ENCODE measurements around the gene GCNA. TPM values are rescaled to one million over a fixed set of nuclear protein-coding genes. Genes with fewer than 3 reads are reported as not detected.

The GCNA gene
- total and polyA plus RNA-seq, 10 of the 15 experiments (the other 5 are each of a cell fraction or from before 2014, with no cell fraction given) = 0.37 to 1.6 (median 0.90) TPM

DNA sequence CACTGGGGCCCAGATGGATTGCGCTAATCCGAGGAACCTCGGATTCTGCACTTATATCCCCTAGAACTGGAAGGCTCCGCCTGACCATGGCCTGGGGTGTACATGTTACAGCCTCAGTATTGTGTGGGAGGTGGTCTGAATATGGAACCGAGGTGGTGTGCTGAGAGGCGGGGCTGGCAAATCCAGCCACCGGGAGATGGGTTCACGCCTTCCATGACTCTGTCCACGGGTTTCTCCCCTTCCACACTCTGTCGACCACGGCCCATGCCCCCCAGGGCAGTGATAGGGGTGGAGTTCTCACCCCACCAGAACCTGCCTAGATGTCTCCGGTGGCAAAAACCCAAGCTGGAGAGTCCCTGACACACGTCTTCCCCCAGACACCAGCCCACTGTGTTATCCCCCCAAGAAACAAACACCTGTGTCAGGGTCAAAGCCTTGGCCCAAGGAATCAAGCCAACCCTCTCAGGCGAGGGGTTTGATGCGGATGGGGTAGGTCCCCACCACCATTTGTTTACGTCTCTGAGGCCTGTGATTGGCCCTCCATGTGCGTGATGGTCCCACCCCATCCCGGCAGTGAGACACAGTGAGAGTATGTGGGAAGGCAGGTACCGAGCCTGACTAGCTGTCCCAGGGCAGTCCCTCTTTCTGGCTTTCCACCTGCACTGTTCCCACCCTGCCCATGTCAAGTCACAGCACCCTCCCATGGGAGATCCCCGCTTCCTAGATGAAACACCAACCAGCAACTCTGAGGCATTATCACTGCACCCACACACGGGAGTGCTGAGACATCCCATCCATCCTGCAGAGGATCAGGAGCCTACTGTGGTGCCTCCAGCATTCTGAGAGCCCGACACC lies 82.6 kb downstream of the GCNA start (continued):
- TF ChIP-seq SUPT20H (IDR thresholded peaks at IDR 0.05; ENCODE audit: borderline replicate concordance, control insufficient read depth, low read depth, low read length) = no peak
- TF ChIP-seq NR2C1 (IDR thresholded peaks at IDR 0.05) = no peak

DNA sequence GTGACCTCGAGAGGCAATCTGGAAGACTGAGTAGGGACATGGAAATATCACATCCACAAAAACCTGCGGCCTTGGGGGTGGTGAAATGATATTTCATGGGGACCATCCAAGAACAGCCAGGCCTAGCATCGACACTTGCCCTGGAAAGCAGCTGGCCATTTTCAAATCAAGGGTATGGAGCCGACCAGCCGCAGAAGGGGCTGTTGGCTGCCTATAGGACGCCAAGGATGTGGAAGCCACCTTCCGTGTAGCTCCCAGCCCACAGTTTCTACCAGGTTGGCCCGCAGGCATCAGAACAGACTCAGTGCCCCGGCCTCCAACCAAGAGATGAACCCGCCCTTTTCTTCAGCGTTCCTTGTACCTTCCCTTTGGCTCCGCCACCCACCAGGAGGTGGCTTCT lies 83.7 kb downstream of the GCNA start:
- 64% methylated on average over 12 of the region's 12 CpGs for WGBS (ENCODE audit: insufficient coverage, insufficient replicate concordance, low lambda C conversion rate, missing lambda C conversion rate)
- no peak overlapping the region for H2AFZ ChIP-seq (ENCODE audit: control insufficient read depth, low read depth, low read length)
- ATAC-seq (no peak), DNase-seq (ENCODE audit: low read depth, low spot score) (no peak), FAIRE-seq (no peak)
- POLR2A ChIA-PET = no interaction called here
- RAD21 ChIA-PET (ENCODE audit: unreplicated experiment) = no interaction called here
- intact Hi-C loops (cut with micrococcal nuclease; ENCODE audit: unreplicated experiment) = no loop called here
- H3K4me3 ChIP-seq = no peak overlapping the region
- H3K9ac ChIP-seq (ENCODE audit: control insufficient read depth, insufficient read depth, low read length) = no peak overlapping the region
- no peak overlapping the region for H3K27ac ChIP-seq (ENCODE audit: control insufficient read depth, insufficient read depth)
- CTCF ChIA-PET = no interaction called here
- H3K27me3 ChIP-seq (replicated peaks in 1 of 2; ENCODE audit: control insufficient read depth in 2 of 2, insufficient read depth in 2 of 2, low read length in 1 of 2) = no peaks in the 10 kb centered on the region
- H3K9me3 ChIP-seq (replicated peaks; ENCODE audit: control insufficient read depth, insufficient read depth, low read length) = no peaks in the 10 kb centered on the region
- BruUV-seq (replicated peaks) = no TSS peak
- H3K79me2 ChIP-seq (ENCODE audit: control insufficient read depth, insufficient read depth, low read length) = no peaks in the 10 kb centered on the region
- SMC1A ChIA-PET (ENCODE audit: uncharacterized antibody, unreplicated experiment) = no interaction called here
- H4K20me1 ChIP-seq (ENCODE audit: control insufficient read depth, insufficient read depth) = no peaks in the 10 kb centered on the region
- no peak overlapping the region for H3K4me2 ChIP-seq (ENCODE audit: control insufficient read depth, insufficient read depth)
- H3K4me1 ChIP-seq (ENCODE audit: control insufficient read depth, insufficient read depth, low read length) = peaks cover 5% of the 10 kb centered on the region
- H3K36me3 ChIP-seq (ENCODE audit: control insufficient read depth in 2 of 2, insufficient read depth in 2 of 2, low read length in 1 of 2) = no peaks in the 10 kb centered on the region
- in situ Hi-C loops (cut with MboI) = loop anchor here (25.0 kb wide), 2 partner anchors 200 to 875 kb away; no protein-coding TSS in a partner anchor
- no peak for TF ChIP-seq SUZ12 (IDR thresholded peaks at IDR 0.05; ENCODE audit: unreplicated experiment)
- no peak for TF ChIP-seq POLR2AphosphoS2 (IDR thresholded peaks at IDR 0.05; ENCODE audit: low read depth, low read length)
- no peak for TF ChIP-seq ZNF274 (IDR thresholded peaks at IDR 0.05; ENCODE audit: insufficient read depth, insufficient read length)
- no peak for TF ChIP-seq IKZF2 (IDR thresholded peaks at IDR 0.05)
- no peak for TF ChIP-seq WRNIP1 (IDR thresholded peaks at IDR 0.05; ENCODE audit: borderline replicate concordance, low read depth, low read length)
- TF ChIP-seq PAX8 (IDR thresholded peaks at IDR 0.05) = no peak
- no peak for TF ChIP-seq RAD21 (IDR thresholded peaks at IDR 0.05; ENCODE audit: insufficient read depth, low read depth, low read length)
- no peak for TF ChIP-seq SREBF1 (IDR thresholded peaks at IDR 0.05; ENCODE audit: low read length)
- no peak for TF ChIP-seq SIN3A (IDR thresholded peaks at IDR 0.05; ENCODE audit: low read depth, low read length)
- TF ChIP-seq EP300 (IDR thresholded peaks at IDR 0.05; ENCODE audit: borderline replicate concordance in 1 of 2, control insufficient read depth in 1 of 2, low read depth in 2 of 2, low read length in 2 of 2) = no peak
- TF ChIP-seq NFYB (IDR thresholded peaks at IDR 0.05; ENCODE audit: insufficient read depth, low read depth, low read length) = no peak
- TF ChIP-seq, protein P1, sequence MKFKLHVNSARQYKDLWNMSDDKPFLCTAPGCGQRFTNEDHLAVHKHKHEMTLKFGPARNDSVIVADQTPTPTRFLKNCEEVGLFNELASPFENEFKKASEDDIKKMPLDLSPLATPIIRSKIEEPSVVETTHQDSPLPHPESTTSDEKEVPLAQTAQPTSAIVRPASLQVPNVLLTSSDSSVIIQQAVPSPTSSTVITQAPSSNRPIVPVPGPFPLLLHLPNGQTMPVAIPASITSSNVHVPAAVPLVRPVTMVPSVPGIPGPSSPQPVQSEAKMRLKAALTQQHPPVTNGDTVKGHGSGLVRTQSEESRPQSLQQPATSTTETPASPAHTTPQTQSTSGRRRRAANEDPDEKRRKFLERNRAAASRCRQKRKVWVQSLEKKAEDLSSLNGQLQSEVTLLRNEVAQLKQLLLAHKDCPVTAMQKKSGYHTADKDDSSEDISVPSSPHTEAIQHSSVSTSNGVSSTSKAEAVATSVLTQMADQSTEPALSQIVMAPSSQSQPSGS (IDR thresholded peaks at IDR 0.05; ENCODE audit: low read length) = no peak
- TF ChIP-seq BRCA1 (IDR thresholded peaks at IDR 0.05; ENCODE audit: low read depth, low read length) = no peak
- TF ChIP-seq, protein P2, sequence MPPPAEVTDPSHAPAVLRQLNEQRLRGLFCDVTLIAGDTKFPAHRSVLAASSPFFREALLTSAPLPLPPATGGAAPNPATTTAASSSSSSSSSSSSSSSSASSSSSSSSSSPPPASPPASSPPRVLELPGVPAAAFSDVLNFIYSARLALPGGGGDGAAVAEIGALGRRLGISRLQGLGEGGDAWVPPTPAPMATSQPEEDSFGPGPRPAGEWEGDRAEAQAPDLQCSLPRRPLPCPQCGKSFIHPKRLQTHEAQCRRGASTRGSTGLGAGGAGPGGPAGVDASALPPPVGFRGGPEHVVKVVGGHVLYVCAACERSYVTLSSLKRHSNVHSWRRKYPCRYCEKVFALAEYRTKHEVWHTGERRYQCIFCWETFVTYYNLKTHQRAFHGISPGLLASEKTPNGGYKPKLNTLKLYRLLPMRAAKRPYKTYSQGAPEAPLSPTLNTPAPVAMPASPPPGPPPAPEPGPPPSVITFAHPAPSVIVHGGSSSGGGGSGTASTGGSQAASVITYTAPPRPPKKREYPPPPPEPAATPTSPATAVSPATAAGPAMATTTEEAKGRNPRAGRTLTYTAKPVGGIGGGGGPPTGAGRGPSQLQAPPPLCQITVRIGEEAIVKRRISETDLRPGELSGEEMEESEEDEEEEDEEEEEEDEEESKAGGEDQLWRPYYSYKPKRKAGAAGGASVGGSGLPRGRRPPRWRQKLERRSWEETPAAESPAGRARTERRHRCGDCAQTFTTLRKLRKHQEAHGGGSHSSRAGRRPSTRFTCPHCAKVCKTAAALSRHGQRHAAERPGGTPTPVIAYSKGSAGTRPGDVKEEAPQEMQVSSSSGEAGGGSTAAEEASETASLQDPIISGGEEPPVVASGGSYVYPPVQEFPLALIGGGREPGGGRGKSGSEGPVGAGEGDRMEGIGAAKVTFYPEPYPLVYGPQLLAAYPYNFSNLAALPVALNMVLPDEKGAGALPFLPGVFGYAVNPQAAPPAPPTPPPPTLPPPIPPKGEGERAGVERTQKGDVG (CRISPR knock-in tag; IDR thresholded peaks at IDR 0.05) = no peak
